Posterior cingulate gyrus (tissue), 11 donors: ENCODE results near the gene FNIP2.
"Not testable (repeated sequence)": the region's sequence is repeated elsewhere in the genome, so short reads cannot be mapped to it uniquely, and the experiment has no call there.

Source experiments
- DNase-seq, 10 donors: peaks; one replicate each; pipeline versions ENCODE4 v3.0.0 to v3.0.0-alpha.2; 2020 to 2021; ENCODE audit warnings: mixed read lengths in 3 of 10
- intact Hi-C: fragments of 100-400 bp; cut with DNase I; formaldehyde crosslinking; loops from one replicate; pipeline ENCODE4 v1.15.1; 2023

Gene FNIP2

GRCh38 chr4:158934996-158935669 lies 166.3 kb downstream of the FNIP2 start:
- DNase-seq: no peak
- intact Hi-C loops: no loop called here

GRCh38 chr4:158936238-158936637 lies 167.4 kb downstream of the FNIP2 start:
- intact Hi-C loops: no loop called here
- peak in 3 of 10 donors; percentile 13 to 55 (median 26) for DNase-seq

GRCh38 chr4:158938220-158939044 lies 169.6 kb downstream of the FNIP2 start:
- DNase-seq: no peak

GRCh38 chr4:158940271-158940670 lies 171.4 kb downstream of the FNIP2 start:
- intact Hi-C loops: no loop called here
- DNase-seq: no peak

More at GRCh38 chr4:158938220-158939044, 169.6 kb downstream of the FNIP2 start:
- intact Hi-C loops: no loop called here

GRCh38 chr4:158941321-158941720 lies 172.5 kb downstream of the FNIP2 start:
- intact Hi-C loops: no loop called here
- no peak for DNase-seq

- intact Hi-C loops: no loop called here
- DNase-seq: no peak
Measured at GRCh38 chr4:158941895-158942294, 173.1 kb downstream of the FNIP2 start.

GRCh38 chr4:158945529-158946108 lies 176.8 kb downstream of the FNIP2 start:
- intact Hi-C loops: no loop called here
- DNase-seq: no peak

GRCh38 chr4:158946825-158947224 lies 178.0 kb downstream of the FNIP2 start:
- intact Hi-C loops: no loop called here

GRCh38 chr4:158948071-158948470 lies 179.2 kb downstream of the FNIP2 start:
- intact Hi-C loops: no loop called here
- DNase-seq: no peak

More at GRCh38 chr4:158946825-158947224, 178.0 kb downstream of the FNIP2 start:
- no peak for DNase-seq

GRCh38 chr4:158949099-158949498 lies 180.3 kb downstream of the FNIP2 start:
- intact Hi-C loops: no loop called here
- no peak for DNase-seq

GRCh38 chr4:158952221-158952774 lies 183.5 kb downstream of the FNIP2 start:
- intact Hi-C loops, DNase-seq: not testable (repeated sequence)

- intact Hi-C loops: not testable (repeated sequence)
- DNase-seq: peak in 1 of 10 donors; percentile 55
Measured at GRCh38 chr4:158956345-158956744, 187.5 kb downstream of the FNIP2 start.

- DNase-seq, intact Hi-C loops: not testable (repeated sequence)
Measured at GRCh38 chr4:158956918-158957317, 188.1 kb downstream of the FNIP2 start.
